GM18907 (cell line): ENCODE measurements around the gene NCR2.

Experiments
- ATAC-seq: cut with Tn5 transposase; IDR thresholded peaks from one replicate; pipeline ENCODE4 v1.9.1; 2021; ENCODE audit warnings: mild to moderate bottlenecking, moderate library complexity; ENCODE audit not compliant: unreplicated experiment

NCR2 gene

DNA sequence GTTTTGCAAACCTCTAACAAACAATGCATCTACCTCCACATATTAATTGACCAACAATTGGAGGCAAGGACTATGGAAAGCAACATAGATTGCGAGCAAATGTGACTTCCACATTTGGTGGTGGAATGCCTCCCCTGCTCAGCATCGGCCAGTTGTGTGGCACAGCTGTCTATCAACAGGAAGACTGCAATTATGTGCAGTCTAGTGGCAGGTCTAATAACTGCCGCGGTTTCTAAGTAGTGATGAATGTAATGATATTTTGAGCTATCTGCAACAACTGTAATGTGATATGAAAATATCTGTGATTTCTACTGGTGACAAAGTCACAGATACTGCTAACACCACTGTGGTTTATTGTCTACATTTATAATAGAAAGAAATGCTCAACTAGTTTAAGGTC, 56.8 kb downstream of the NCR2 start:
- no peak for ATAC-seq

DNA sequence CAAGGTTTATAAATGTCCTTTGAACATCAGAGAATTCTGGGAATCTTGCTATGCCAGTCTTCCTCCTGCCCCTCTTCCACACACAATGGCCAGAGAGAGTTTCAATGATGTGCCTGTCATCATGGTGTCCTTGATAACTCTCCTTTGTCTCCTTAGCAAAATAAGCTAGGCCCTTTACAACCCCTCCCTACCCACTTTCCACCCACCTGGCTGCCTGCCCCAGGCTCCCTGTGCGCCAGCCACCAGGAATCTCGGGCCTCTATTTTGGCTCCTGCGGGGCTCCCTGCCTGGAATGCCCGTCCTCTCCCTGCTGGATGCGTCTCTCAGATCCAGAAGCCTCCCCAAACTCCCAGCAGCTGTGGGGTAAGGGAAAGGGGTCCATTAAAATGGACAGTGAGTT, 60.9 kb downstream of the NCR2 start:
- no peak for ATAC-seq

DNA sequence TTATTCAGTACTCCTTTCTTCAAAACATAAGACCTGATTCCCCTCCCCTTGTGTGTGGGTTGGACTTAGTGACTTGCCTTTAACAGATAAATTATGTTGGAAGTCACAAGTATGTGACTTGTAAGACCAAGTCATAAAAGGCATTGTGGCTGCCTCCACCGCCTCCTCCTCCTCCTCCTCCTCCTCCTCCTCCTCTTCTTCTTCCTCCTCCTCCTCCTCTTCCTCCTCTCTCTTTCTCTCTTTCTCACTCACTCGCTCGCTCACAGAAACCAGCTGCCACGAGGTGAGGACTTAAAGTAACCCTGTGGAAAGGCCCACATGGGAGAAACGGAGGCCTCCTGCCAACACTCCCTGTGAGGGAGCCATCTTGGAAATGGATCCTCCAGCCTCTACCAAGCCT, 64.0 kb downstream of the NCR2 start:
- ATAC-seq: no peak
